Hematopoietic multipotent progenitor cell treated with erythropoietin and hydrocortisone succinate and interleukin-3 and kit ligand, for 6 days (in vitro differentiated cells): ENCODE results near the gene CAPN12.
"Not testable (repeated sequence)": the region's sequence is repeated elsewhere in the genome, so short reads cannot be mapped to it uniquely, and the experiment has no call there.

ENCODE experiments used
- DNase-seq: peaks from one replicate; pipeline ENCODE4 v3.0.0-alpha.2; 2015

CAPN12 gene

DNA sequence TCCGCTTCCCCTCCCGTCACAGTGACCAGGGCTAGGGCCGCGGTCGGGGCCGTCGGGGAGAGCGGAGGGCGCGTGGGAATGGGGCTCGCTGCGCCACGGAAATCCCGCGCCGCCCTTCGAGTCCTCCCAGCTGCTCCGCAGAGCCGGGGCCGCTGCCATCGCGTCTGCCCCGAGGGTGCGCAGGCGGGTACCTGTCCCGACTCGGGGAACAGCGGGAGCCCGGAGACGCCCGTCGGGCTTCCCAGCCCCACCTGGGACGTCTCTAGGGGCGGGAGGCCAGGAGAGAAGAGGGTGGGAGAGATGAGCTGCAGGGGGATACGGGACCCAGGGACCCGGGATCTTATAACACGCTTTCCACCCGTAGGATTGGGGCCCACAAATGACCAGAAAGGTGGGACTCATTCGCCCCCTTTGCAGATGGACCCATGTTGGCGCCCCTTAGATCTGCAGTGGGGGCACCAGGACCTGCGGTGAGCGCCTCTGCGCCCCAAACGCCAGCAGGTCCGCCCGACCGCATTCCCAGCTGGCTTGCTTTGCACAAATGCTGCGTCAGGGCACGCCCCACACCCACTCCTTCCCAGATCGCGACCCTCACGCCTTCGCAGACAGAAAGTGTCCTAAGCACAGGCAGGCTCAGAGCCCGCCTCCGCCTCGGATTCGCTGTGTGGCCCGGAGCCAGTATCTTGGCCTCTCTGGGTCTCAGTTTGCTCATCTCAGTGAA lies 26.1 kb upstream of the CAPN12 start:
- DNase-seq: not testable (repeated sequence)

DNA sequence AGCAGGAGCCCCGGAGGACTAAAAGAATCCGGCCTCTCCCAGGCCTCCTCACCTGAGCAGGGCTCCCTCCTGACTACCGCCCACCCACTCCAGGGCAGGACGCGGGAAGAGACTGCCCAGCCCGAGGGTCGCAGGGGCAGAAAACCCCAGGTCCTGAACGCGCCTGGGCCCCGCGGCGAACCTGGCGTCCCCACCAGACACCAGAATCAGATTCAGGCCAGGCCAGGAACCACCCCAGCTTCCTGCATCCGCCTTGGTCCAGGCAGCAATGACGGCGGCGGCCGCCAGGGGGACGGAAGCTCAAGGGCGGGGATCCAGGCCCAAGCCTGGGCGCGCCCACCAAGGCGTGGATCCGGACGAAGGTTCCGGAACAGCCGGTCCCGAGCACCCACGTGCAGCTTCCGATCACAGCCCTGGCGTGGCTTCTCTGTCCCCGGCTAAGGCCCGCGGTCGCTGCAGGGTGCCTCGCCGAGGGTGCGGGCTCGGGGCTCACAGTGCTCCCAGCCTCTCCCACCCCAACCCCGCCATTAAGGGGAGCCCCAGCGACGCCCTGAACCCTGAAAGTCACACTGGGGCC lies 25.4 kb upstream of the CAPN12 start:
- DNase-seq: peak; percentile 92

GRCh38 chr19:38766276-38767047 lies 22.2 kb upstream of the CAPN12 start:
- DNase-seq: no peak

DNA sequence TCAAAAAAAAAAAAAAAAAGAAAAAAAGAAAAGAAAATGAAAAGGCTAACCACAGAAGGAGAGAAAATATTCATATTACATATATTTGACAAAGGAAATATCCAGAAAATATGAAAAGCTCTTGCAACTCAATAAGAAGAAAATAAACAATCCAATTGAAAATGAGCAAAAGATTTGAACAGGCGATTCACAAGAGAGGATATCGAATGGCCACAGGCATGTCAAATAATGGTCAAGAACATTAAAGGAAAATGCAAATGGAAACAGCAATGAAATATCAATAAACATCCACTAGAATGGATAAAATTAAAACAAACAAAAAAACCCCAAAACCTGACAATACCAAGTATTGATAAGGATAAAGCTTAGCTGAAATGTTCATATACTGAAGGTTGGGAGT lies 20.9 kb upstream of the CAPN12 start:
- no peak for DNase-seq

- no peak for DNase-seq
Observed at GRCh38 chr19:38763795-38764220, 19.5 kb upstream of the CAPN12 start.

DNA sequence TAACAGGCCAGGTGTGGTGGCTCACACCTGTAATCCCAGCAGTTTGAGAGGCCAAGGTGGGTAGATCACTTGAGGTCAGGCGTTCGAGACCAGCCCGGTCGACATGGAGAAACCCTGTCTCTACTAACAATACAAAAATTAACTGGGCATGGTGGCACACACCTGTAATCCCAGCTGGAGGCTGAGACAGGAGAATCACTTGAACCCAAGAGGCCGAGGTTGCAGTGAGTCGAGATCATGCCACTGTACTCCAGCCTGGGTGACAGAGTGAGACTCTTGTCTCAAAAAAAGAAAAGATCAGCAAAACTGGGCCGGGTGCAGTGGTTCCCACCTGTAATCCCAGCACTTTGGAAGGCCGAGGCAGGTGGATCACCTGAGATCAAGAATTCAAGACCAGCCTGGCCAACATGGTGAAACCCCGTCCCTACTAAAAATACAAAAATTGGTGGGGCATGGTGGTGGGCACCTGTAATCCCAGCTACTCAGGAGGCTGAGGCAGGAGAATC lies 17.7 kb upstream of the CAPN12 start:
- not testable (repeated sequence) for DNase-seq

GRCh38 chr19:38760805-38761517 lies 16.7 kb upstream of the CAPN12 start:
- not testable (repeated sequence) for DNase-seq

DNA sequence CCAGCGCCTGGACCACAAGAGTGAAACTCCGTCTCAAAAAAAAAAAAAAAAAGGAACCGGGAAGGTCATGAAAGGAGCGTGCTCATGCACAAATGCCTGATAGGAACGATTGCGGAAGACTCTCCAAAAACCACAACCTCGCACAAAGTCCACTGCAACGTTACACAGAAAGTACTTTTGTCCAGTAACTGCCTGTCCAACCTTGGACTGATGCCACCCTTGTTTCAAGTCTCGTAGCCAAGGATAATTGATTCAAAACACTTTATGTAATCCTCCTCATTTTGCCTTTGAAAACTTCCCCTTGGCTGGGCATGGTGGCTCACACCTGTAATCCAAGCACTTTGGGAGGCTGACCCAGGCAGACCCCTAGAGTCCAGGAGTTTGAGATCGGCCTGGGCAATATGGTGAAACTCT lies 15.3 kb upstream of the CAPN12 start:
- DNase-seq: no peak

DNA sequence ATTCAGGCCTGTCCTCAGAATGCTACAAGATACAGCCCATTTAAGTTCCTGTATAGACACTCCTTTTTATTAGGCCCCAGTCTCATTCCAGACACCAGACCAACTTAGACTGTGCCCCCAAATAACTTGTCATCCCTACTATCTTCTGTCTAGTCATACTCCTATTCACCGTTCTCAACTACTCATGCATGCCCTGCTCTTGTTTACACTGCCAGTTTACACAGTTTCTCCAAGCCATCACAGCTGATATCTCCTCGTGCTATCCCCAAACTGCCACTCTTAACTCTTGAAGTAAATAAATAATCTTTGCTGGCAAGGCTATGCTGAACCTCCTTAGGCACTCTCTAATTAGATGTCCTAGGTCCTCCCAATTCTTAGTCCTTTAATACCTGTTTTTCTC lies 9.9 kb upstream of the CAPN12 start:
- not testable (repeated sequence) for DNase-seq

GRCh38 chr19:38753783-38754182 lies 9.5 kb upstream of the CAPN12 start:
- not testable (repeated sequence) for DNase-seq

GRCh38 chr19:38745316-38745715 lies 1.0 kb upstream of the CAPN12 start:
- no peak for DNase-seq

DNA sequence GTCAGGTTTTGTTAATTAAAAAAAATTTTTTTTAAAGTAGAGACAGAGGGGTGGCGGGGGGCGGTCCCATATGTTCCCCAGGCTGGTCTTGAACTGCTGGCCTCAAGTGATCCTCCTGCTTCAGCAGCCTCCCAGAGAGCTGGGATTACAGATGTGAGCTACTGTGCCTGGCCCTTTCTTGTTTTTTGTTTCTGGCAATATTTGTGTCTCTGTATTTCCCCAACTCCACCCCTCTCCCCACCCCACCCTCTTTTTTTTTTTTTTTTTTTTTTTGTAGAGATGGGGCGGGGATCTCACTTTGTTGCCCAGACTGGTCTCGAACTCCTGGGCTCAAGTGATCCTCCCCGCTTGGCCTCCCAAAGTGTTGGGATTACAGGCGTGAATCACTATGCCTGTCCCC lies 600 bp upstream of the CAPN12 start:
- DNase-seq: peak; percentile 44

- no peak for DNase-seq
Observed at GRCh38 chr19:38743394-38744297, 628 bp downstream of the CAPN12 start.

DNA sequence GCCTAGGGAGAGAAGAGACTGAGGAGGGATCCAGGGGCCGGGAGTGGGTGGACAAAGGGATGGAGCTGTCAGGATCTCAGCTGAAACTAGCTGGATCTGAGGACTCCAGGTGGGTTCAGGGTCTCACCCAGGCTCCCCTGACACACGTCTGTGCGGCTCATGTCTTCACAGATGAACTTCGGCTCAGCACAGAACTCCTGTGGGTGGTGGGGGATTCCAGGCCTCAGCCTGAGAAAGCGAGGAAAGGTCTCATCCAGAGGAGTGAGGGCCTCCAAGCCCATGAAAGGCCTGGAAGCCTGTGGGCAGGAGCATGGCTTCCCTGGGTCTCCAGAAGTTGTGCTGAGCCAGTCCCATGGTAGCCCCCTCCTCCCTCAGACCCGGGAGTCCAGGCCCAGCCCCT lies 1.4 kb downstream of the CAPN12 start:
- DNase-seq: no peak

DNA sequence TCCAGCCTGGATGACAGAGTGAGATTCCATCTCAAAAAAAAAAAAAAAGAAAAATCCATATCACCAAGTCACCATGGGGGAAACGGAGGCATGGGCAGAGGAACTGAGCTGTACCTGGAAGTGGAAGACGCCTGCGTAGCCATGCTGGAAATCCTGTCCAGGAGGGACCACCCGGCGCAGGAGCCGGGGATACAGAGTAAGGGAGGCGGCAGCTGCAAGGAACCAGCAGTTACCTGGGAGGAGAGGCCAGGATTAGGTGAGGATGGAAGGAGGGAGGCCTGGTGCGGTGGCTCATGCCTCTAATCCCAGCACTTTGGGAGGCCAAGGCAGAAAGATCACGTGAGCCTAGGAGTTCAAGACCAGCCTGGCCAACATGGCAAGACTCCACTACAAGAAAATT lies 2.0 kb downstream of the CAPN12 start:
- no peak for DNase-seq

DNA sequence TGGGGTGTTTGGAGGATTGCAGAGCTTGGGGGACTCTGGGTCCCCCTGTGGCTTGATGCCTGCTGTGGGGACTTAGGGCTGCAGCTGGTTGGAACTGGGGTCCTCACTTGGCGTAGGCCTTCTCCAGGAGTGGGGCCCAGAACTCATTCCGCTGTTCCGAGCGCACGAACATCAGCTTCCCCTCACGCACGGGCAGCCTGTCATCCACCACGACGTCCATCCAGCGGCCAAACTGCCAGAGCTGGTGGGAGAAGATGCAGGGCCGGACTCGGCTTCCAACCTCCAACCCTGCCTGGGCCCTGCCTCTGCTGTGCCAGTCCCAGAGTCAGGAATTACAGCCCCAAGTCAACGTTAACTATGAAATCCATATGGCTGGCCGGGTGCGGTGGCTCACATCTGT lies 2.6 kb downstream of the CAPN12 start:
- DNase-seq: no peak

DNA sequence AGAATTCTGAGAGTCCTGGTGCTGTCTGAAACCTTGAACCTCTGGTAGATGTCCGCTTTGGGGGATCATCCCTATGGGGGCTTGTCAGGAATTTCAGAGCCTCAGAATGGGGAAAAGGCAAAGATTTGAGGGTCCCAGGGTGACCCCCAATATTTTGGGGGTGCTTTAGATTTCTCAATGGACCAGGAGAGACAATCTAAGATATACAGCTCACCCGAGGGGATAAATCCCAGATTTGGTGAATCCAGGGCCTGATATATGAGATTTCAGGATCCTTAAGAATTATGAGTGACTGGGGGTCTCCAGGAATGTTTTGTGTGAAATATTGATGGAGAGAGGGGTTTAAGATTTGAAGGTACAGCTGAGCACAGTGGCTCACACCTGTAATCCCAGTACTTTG lies 3.3 kb downstream of the CAPN12 start:
- DNase-seq: no peak

DNA sequence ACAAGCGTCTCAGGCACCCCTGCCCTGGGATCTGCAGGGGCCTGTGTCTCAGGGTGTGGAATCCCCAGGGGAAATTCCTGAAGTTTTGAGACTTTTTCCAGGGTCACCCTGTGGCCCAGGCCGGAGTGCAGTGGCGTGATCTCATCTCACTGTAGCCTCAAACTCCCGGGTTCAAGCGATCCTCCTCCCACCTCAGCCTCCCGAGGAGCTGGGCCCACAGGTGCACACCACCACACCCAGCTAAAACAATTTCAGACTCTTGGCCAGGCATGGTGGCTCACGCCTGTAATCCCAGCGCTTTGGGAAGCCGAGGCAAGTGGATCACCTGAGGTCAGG lies 4.0 kb downstream of the CAPN12 start:
- no peak for DNase-seq

DNA sequence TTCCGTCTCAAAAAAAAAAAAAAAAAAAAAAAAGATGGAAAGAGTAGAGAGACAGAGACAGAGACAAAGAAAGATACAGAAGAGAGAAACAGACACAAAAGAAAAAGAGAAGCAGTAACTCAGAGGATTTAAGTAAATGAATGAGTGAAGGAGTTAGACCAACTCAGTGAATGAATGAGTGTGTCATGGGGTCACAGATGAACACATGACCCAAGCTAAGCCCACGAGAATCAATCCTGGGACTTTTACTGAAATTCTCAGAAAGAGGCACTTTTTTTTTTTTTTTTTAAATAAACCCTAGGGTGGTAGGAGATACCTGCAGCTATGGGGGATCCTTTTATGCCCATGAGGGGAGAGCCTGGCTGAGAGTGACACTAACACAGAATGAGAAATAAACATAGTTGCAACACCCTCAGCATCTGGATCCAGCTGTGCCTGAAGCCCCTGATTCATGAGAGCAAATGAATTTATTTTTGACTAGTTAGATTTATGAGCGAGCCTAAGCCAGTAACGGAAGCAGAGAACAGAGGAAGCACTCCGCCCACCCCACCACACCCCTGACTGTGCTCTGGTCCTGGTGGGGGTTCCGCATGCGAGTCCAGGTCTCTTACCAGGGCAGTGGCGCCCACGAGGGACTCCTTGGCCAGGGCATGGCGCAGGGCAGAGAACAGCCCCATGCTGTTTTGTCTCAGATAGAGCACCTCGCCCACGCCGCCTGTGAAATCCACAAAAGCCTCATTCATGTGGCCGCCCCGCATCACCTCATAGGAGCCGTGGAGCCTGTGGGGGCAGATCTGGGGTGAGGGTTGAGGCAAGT lies 4.6 kb downstream of the CAPN12 start:
- peak; percentile 42 for DNase-seq

DNA sequence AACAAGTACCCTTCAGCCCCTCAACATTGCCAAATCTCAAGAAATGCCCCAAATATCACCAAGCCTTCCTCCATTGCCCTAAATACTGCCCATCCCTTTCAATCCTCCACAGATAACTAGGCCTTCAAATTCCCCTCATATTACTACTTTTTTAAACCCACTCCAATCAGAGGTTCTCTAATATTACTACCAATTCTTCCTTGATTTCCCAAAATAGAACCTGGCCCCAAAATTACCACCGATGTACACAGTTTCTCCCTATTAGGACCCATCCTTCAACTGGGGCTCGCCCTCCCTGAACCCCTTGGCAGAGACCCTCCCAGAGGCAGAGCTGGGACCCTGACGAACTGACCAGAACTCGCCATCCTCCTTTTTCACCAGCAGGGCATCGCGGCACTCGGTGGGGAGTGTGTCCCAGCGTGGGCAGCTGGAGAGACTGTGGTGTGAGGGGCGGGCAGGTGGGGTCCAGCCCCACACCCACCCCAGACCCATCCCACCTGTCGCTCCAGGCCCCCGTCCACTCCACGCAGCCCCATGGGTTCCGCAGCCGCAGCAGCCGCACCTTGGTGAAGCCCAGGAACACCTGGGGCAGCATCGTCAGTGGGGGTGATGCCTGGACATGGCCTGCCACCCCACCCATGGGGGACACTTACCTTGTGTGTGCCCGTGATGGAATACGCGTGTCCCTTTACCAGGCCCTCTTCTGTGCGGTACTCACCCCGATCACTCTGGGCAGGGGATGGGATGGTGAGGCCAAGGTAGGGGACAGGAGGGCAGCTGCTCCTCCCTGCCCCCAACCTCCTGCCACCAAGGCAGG lies 6.1 kb downstream of the CAPN12 start:
- DNase-seq: no peak
